HL-60/S4 (cell line): ENCODE data around the gene ZNF232.
"Not testable (repeated sequence)": the region's sequence is repeated elsewhere in the genome, so short reads cannot be mapped to it uniquely, and the experiment has no call there.

Experiments used
- in situ Hi-C: fragments of 300-500 bp; cut with MboI; formaldehyde crosslinking; loops from 2 replicates; pipeline ENCODE4 v1.14.3; 2022; ENCODE audit warnings: low sequenced_read_pairs

ZNF232 gene

DNA sequence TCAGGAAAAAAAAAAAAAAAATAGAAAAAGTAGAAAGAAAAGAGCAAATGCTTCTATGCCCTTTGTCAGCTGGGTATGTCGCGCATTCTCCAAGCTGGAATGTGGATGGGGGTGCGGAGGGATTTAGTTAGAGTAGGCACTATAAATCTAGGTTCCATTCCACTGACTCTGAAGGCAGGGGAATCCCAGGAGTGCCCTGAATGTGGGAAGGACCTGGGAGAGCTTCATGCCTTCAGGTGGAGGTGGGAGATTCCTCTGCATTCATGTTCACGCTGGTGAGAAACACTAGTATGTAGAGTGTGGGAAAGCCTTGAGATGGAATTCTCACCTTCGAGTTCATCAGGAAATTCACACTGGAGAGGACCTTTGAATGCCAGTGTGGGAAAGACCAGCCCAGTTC is 12.4 kb downstream of the ZNF232 start:
- in situ Hi-C loops: no loop called here

DNA sequence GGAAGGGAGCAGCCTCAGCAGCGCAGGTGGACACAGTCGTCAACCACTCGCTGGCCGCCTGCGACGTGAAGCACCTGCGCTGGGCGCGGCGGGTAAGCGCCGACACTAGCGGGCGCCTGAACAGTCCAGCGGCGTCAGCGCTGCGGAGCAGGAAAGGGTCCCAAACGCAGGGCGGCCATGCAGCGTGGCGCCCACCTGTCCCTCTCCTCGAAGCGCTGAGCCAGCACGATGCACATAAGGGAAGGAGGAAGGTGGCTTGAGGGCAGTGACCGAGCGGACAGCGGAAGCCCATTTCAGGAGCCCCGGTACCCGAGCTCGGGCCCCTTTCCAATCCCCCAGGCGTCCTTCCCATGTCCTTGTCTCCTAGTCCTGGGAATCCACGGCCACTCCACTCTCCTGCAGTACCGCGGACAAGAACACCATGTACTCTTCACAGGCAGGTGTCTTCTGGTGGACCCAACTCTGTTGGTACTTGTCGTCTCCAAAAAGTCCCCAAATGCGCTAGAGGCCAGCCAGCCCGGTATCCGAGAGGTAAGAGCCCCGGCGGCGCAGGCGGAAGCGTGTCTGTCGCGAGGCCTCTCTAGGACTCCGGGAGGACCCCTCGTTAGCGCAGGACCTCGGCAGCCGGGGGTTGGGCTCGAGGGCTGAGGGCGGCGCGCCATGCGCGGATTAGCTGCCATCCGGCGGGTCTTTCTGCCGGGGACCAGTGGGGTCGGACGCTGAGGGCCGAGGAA is 14.4 kb downstream of the ZNF232 start:
- in situ Hi-C loops: no loop called here

DNA sequence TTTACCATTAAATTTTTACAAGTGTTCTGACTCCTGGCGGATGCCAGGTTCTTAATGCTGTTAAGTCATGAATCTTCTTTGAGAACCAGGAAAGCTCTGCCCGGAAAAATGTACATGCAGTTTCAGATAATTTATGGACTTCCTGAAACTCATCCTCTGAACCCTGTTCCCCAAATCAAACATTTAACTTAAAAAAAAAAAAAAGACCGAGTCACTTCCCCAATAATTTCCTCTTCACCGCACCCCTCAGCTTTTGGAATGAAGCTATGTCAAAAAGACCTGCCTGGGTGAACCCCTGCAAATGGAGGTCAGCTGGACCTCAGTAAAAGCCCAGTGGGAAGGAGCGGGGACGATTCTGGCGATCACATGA is 15.0 kb downstream of the ZNF232 start:
- in situ Hi-C loops: no loop called here

DNA sequence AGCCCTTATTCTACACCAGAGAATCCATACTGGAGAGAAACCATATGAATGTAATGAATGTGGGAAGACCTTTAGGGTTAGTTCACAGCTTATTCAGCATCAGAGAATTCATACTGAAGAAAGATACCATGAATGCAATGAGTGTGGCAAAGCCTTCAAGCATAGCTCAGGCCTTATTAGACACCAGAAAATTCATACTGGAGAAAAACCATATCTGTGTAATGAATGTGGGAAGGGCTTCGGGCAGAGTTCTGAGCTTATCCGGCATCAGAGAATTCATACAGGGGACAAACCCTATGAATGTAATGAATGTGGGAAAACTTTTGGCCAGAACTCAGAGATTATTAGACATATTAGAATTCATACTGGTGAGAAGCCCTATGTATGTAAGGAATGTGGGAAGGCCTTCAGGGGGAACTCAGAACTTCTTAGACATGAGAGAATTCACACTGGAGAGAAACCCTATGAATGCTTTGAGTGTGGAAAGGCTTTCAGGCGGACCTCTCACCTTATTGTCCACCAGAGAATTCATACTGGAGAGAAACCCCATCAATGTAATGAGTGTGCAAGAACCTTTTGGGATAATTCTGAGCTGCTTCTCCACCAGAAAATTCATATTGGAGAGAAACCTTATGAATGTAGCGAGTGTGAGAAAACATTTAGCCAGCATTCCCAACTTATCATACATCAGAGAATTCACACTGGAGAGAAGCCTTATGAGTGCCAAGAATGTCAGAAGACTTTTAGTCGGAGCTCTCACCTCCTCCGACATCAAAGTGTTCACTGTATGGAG is 19.3 kb downstream of the ZNF232 start:
- in situ Hi-C loops: no loop called here

DNA sequence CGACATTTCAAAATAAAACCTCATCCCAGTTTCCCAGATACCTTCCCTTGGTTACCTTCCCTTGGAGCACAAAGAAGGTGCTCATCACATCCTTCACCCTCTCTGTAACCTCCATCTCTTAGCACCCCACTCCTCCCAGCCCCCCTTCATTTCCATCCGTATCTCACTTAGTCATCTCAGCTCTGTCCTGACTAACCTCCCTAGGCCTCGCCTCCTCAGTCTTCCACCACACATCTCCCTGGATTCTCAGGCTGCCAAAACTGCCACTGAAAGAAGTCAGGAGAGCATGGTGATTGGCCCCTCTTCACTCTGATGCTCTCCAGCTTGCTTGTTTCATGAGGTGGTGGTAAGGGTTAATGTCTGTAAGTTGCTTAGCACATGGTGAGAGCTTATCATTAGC is 31.1 kb downstream of the ZNF232 start:
- in situ Hi-C loops: no loop called here

DNA sequence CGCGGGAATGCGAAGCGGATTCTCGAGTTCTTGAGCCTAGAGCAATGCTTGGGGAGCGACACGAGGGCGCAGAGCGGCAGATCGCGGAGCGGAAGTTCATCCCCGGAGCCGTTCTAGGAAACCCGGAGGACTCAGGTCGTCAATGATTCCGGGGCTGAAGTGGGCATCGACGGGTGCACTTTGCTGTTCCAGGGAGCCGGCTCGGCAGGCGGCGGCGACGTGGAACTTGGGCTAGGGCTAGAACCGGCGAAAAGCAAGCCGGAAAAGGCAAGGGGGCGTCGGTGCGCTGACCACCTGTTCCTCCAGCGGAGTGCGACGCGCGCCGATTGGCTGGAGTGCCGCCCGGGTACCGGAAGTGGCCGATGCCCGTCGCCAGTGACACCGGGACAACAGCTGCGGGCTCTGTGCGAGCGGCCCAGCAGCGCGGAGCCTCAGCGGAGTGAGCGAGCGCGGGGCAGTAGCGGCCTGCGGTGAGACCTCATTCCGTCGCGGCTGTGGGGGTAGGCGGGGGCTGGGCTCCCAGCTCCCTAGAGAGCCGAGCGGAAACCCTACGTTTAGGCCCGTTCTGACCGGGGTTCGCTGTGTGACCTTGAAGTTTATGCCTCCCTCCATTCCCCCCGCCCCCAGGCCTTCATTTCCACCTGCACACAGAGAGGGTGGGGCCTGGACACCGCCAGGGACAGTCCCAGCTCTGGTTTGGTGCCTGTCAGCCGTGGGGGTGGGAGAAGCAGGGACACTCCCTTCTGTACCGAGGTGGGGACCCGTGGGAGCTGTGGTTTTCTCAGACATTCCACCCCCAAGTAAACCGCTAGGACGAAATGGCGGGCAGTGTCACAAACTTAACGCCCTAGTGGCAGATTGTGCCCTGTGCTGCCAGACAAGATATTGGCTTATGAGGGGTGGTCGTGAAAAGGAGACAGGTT is 33.3 kb downstream of the ZNF232 start, which contains the start of gene ZFP3:
TSS of gene ZFP3 (plus strand) at position 362 of the 923 bp plus-strand sequence. CDS start 13,038 bp downstream, outside the sequence.
- in situ Hi-C loops: no loop called here

DNA sequence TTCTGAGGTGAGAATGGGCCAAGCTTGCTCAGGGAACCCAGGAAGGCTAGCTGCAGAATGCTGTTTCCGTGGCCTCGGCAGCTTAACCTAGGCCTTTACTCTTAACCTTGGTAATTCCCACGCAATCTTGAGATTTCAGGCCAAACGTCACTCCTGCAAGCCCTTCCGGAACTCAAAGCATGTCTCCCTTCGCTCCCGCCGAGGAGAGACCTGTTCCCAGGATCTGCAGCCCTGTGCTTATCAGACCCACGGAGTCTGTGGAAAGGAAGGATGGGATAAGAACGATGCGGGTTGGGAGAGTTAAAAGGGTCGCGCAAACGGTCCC is 33.9 kb downstream of the ZNF232 start:
- in situ Hi-C loops: no loop called here

DNA sequence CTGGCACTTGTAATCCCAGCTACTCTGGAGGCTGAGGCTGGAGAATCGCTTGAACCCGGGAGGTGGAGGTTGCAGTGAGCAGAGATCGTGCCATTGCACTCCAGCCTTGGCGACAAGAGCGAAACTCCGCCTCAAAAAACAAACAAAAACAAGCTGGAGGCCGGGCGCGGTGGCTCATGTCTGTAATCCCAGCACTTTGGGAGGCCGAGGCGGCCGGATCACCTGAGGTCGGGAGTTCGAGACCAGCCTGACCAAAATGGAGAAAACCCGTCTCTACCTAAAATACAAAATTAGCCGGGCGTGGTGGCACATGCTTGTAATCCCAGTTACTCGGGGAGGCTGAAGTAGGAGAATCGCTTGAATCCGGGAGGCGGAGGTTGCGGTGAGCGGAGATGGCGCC is 34.4 kb downstream of the ZNF232 start:
- in situ Hi-C loops: not testable (repeated sequence)

DNA sequence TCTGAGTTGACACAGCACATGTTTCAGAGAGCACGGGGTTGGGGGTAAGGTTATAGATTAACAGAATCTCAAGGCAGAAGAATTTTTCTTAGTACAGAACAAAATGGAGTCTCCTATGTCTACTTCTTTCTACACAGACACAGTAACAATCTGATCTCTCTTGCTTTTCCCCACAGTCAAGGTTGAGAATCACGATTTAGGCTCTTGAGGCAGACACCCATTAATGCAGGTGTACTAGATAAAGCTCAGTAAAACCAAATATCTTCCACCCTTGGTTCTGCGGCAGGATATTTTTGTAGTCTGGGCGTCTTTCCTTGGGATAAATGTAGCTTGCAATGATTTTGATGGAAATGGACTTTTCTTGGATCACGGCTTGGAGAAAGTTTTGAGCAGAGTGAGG is 36.2 kb downstream of the ZNF232 start:
- in situ Hi-C loops: not testable (repeated sequence)

DNA sequence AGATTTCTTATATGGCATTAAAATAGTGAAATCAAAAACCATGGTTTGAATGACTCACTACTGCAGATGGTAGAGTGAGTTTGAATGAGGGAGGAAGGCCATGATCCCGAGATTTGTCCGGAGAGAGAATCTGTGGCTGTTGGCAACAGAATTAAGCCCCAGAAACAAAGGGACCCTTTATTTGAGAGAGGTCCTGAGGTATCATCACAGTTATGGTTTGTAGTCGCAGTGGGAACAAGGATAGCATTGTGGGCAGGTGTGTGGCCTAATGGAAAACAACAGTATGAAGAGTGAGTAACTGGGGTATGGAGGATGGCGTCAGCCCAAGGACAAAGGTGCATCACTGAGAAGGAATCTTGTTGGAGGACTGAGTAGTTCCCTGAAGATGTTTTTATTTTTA is 42.0 kb downstream of the ZNF232 start:
- in situ Hi-C loops: no loop called here

DNA sequence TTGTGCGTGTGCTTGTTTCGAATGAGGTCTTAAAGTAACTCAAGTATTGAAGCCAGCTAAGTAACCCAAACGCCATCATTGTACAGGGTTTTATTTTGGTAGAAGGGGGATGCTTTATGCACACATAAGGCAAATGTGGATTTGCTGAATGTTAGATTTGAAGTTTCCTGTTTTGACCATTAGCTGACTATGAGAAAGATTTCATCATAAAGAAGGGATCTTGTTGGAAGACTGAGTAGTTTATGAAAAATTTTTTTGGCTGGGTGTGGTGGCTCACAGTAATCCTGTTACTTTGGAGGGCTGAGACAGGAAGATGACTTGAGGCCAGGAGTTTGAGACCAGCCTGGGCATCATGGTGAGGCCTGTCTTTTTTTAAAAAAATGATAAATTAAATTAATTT is 43.4 kb downstream of the ZNF232 start:
- in situ Hi-C loops: no loop called here

DNA sequence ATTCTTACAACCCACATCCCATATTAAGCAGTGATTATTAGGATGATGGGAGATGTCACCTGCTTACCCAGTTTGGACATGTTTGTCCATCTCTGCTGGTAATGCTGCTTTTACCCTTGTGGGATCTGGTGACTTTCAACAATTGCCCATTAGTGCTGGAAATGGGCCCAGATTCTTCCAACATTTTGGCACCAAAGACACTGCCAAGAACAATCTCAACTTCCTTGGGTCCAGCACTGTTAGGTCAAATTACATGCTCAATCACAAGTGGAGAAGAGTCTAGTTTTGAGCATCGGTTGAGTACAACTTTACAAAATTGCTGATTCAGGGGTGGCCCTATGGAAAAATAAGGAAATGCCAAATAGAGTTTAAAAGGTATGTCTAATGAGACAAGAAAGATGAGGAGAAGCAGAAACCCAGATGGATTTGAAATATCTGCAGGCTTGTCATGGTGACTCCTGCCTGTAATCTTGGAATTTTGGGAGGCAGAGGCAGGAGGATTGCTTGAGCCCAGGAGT is 46.4 kb downstream of the ZNF232 start:
- in situ Hi-C loops: no loop called here
